HepG2 (cell line): ENCODE results near the gene RPL26. TPM values are rescaled to one million over a fixed set of nuclear protein-coding genes. Genes with fewer than 3 reads are reported as not detected.

Experiments
- ARNTL ChIP-seq: sonication (generic); formaldehyde crosslinking; IDR thresholded peaks from 2 replicates; pipeline ENCODE4 v1.4.0; 2020; ENCODE audit warnings: mild to moderate bottlenecking, missing genetic modification reagents
- CREM ChIP-seq, 2 experiments: sonication (generic) in 1 of 2; formaldehyde crosslinking in 1 of 2; IDR thresholded peaks; 2 replicates each; pipeline versions ENCODE4 v1.4.0 to v1.6.1; 2016 to 2020; ENCODE audit warnings: antibody characterized with exemption in 1 of 2, mild to moderate bottlenecking in 1 of 2, missing genetic modification reagents in 1 of 2
- MXD4 ChIP-seq: IDR thresholded peaks from 2 replicates; pipeline ENCODE4 v1.6.1; 2016; ENCODE audit warnings: mild to moderate bottlenecking, missing biosample characterization, missing genetic modification reagents
- NFAT5 ChIP-seq: sonication (generic); formaldehyde crosslinking; IDR thresholded peaks from 2 replicates; pipeline ENCODE4 v1.4.0; 2020; ENCODE audit warnings: missing genetic modification reagents
- NFKB2 ChIP-seq: sonication (generic); formaldehyde crosslinking; IDR thresholded peaks from 2 replicates; pipeline ENCODE4 v1.4.0; 2020; ENCODE audit warnings: missing genetic modification reagents, borderline replicate concordance
- SOX13 ChIP-seq, 3 experiments: fragments of 450-650 bp in 1 of 3; sonication (generic) in 1 of 3; formaldehyde crosslinking in 1 of 3; IDR thresholded peaks in 2 of 3; conservative IDR thresholded peaks in 1 of 3; 2 replicates each; pipeline versions ENCODE4 v1.5.0 to v1.6.1; 2016 to 2020; ENCODE audit warnings: antibody characterized with exemption in 1 of 3, mild to moderate bottlenecking in 1 of 3, missing compliant biosample characterization in 1 of 3, missing genetic modification reagents in 1 of 3, moderate library complexity in 1 of 3
- SP2 ChIP-seq: sonication (generic); formaldehyde crosslinking; IDR thresholded peaks from 2 replicates; pipeline ENCODE4 v1.5.1; 2020; ENCODE audit warnings: mild to moderate bottlenecking, missing genetic modification reagents
- SRSF4 ChIP-seq: fragments of 200-400 bp; formaldehyde crosslinking; IDR thresholded peaks from one replicate; pipeline ENCODE4 v1.6.1; 2018; ENCODE audit warnings: mild to moderate bottlenecking, low read depth, low read length, moderate library complexity; ENCODE audit not compliant: poor library complexity, severe bottlenecking
- TEF ChIP-seq: sonication (generic); formaldehyde crosslinking; IDR thresholded peaks from 2 replicates; pipeline ENCODE4 v1.5.0; 2020; ENCODE audit warnings: missing genetic modification reagents
- THAP9 ChIP-seq: sonication (generic); formaldehyde crosslinking; IDR thresholded peaks from 2 replicates; pipeline ENCODE4; 2020; ENCODE audit warnings: missing genetic modification reagents, mild to moderate bottlenecking, borderline replicate concordance
- ZFP82 ChIP-seq: sonication (generic); formaldehyde crosslinking; IDR thresholded peaks from 2 replicates; pipeline ENCODE4 v1.5.1; 2020; ENCODE audit warnings: mild to moderate bottlenecking, missing genetic modification reagents, borderline replicate concordance
- ZFX ChIP-seq: sonication (generic); formaldehyde crosslinking; IDR thresholded peaks from 2 replicates; pipeline ENCODE4 v1.4.0; 2020; ENCODE audit warnings: mild to moderate bottlenecking, low read depth, missing genetic modification reagents, moderate library complexity
- ZNF232 ChIP-seq: sonication (generic); formaldehyde crosslinking; IDR thresholded peaks from 2 replicates; pipeline ENCODE4 v1.4.0; 2020; ENCODE audit warnings: missing genetic modification reagents, borderline replicate concordance
- ZNF660 ChIP-seq: sonication (generic); formaldehyde crosslinking; IDR thresholded peaks from 2 replicates; pipeline ENCODE4 v1.5.1; 2020; ENCODE audit warnings: mild to moderate bottlenecking, low read depth, missing genetic modification reagents, borderline replicate concordance
- polyA plus RNA-seq, 8 experiments: library from polyadenylated mRNA; depleted of rRNA in 3 of 8; stranded (reverse) in 7 of 8; unstranded in 1 of 8; fragments of >200 nt; fragmentation: Illumina TruSeq in 4 of 8; extraction: Trizol in 4 of 8; gene quantifications; 2 replicates each; pipeline versions ENCODE4 v1.2.1 to v1.2.3, GENCODE V29; 2011 to 2016; ENCODE audit warnings: low read depth in 4 of 8, missing spikeins in 1 of 8, mixed read lengths in 1 of 8; ENCODE audit not compliant: insufficient read depth in 1 of 8
- total RNA-seq, 5 experiments: library from RNA; depleted of rRNA; stranded (reverse); fragments of >200 nt; fragmentation: Illumina TruSeq; extraction: Trizol; gene quantifications; 2 replicates each; pipeline ENCODE4 v1.2.3, GENCODE V29; 2016; ENCODE audit warnings: low read depth in 1 of 5
- TF ChIP-seq, protein P1 (sequence below): IDR thresholded peaks from 2 replicates; pipeline ENCODE4 v1.6.1; 2016; ENCODE audit warnings: low read depth, control low read depth

Gene RPL26
- total and polyA plus RNA-seq, 2 of the 13 experiments (the other 11 are each of a cell fraction or from before 2014, with no cell fraction given) = 2,817 to 3,529 TPM

- TF ChIP-seq TEF (CRISPR knock-in tag) = 0 out of 2 replicates have a peak, but pooled peaks have one; percentile 15
- TF ChIP-seq SRSF4 = no peak
- TF ChIP-seq ZNF660 (CRISPR knock-in tag) = no peak
- TF ChIP-seq THAP9 (CRISPR knock-in tag) = peak; percentile 56; the same call in 1 of the 2 replicates
- TF ChIP-seq CREM (IDR thresholded peaks at IDR 0.05) = no peak
- no peak for TF ChIP-seq CREM (CRISPR knock-in tag; IDR thresholded peaks at IDR 0.05)
- TF ChIP-seq, protein P1, sequence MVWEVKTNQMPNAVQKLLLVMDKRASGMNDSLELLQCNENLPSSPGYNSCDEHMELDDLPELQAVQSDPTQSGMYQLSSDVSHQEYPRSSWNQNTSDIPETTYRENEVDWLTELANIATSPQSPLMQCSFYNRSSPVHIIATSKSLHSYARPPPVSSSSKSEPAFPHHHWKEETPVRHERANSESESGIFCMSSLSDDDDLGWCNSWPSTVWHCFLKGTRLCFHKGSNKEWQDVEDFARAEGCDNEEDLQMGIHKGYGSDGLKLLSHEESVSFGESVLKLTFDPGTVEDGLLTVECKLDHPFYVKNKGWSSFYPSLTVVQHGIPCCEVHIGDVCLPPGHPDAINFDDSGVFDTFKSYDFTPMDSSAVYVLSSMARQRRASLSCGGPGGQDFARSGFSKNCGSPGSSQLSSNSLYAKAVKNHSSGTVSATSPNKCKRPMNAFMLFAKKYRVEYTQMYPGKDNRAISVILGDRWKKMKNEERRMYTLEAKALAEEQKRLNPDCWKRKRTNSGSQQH (CRISPR knock-in tag) = no peak
- peak; percentile 66; the same call in 1 of the 2 replicates for TF ChIP-seq NFAT5 (CRISPR knock-in tag)
- 0 out of 2 replicates have a peak, but pooled peaks have one; percentile 46 for TF ChIP-seq ZFX
- TF ChIP-seq SP2 (CRISPR knock-in tag) = peak; percentile 50; the same call in 1 of the 2 replicates
- no peak for TF ChIP-seq MXD4 (CRISPR knock-in tag)
- peak; percentile 70; the same call in 1 of the 2 replicates for TF ChIP-seq ZNF232
- 0 out of 2 replicates have a peak, but pooled peaks have one; percentile 14 for TF ChIP-seq ARNTL (CRISPR knock-in tag)
- peak; percentile 8; the same call in 1 of the 2 replicates for TF ChIP-seq ZFP82 (CRISPR knock-in tag)
- TF ChIP-seq NFKB2 (CRISPR knock-in tag) = peak; percentile 67; the same call in 1 of the 2 replicates
- TF ChIP-seq SOX13 (IDR thresholded peaks at IDR 0.05) = no peak
- TF ChIP-seq SOX13 (CRISPR knock-in tag; conservative IDR thresholded peaks at IDR 0.05 in 1 of 2, IDR thresholded peaks at IDR 0.05 in 1 of 2) = peak in 1 of 2 experiments; percentile 78; a peak in 1 of 4 replicates
Measured at GRCh38 chr17:8382880-8383142, 182 bp downstream of the RPL26 start (continued).
